Measurements from ENCODE around the gene GRK1.

GRK1 gene

GRCh38 chr13:113645329-113645728 lies 21.7 kb upstream of the GRK1 start:
- no peaks in the 10 kb centered on the region for H3K27me3 ChIP-seq
- peak overlapping the region in 1 of 11 experiments; percentile 67; a peak in 1 of 22 replicates for H3K27ac ChIP-seq
- no peak overlapping the region for H3K9ac ChIP-seq
- H3K4me3 ChIP-seq = no peak overlapping the region
- peak overlapping the region in 8 of 11 experiments; percentile 10 to 68 (median 64); a peak in 13 of 22 replicates for H3K4me2 ChIP-seq
- H3K36me3 ChIP-seq = peaks cover 19 to 34% (median 23%) of the 10 kb centered on the region in 11 experiments
- peaks cover 17 to 69% (median 62%) of the 10 kb centered on the region in 10 experiments for H3K4me1 ChIP-seq
- TF ChIP-seq Cebpa-rat (IDR thresholded peaks at IDR 0.05) = no peak
- H3K9me3 ChIP-seq (replicated peaks in 1 of 11) = peaks cover 0 to 16% (median 10%) of the 10 kb centered on the region in 11 experiments; a peak in 13 of 22 replicates
- H4K20me1 ChIP-seq = peaks cover 0 to 10% (median 0%) of the 10 kb centered on the region in 11 experiments; a peak in 2 of 22 replicates

- Histone ChIP-seq H3K4me2 (peak overlapping the region in 9 of 11 experiments; percentile 26 to 68 (median 62); a peak in 18 of 22 replicates), H3K4me1 (peaks cover 17 to 77% (median 63%) of the 10 kb centered on the region in 10 experiments), H3K9me3 (replicated peaks in 1 of 11) (peaks cover 0 to 15% (median 9%) of the 10 kb centered on the region in 11 experiments; a peak in 12 of 22 replicates), H3K36me3 (peaks cover 13 to 25% (median 14%) of the 10 kb centered on the region in 11 experiments; a peak in 21 of 22 replicates), H3K27me3 (no peaks in the 10 kb centered on the region), H3K9ac (no peak overlapping the region), H3K4me3 (no peak overlapping the region), H3K27ac (no peak overlapping the region), H4K20me1 (peaks cover 0 to 9% (median 0%) of the 10 kb centered on the region in 11 experiments; a peak in 4 of 22 replicates)
- no peak for TF ChIP-seq Cebpa-rat (IDR thresholded peaks at IDR 0.05)
These were observed 20.6 kb upstream of the GRK1 start for GRCh38 chr13:113646376-113646775.

GRCh38 chr13:113646921-113647340 lies 20.1 kb upstream of the GRK1 start:
- Histone ChIP-seq H3K4me2 (peak overlapping the region; percentile 26 to 71 (median 62)), H3K4me3 (no peak overlapping the region), H3K4me1 (peaks cover 17 to 80% (median 64%) of the 10 kb centered on the region in 10 experiments), H3K36me3 (peaks cover 7 to 20% (median 9%) of the 10 kb centered on the region in 11 experiments; a peak in 21 of 22 replicates), H4K20me1 (peaks cover 0 to 9% (median 0%) of the 10 kb centered on the region in 11 experiments; a peak in 6 of 22 replicates), H3K9me3 (replicated peaks in 1 of 11) (peaks cover 0 to 11% (median 6%) of the 10 kb centered on the region in 11 experiments; a peak in 11 of 22 replicates), H3K9ac (no peak overlapping the region), H3K27ac (peak overlapping the region in 3 of 11 experiments; percentile 10 to 26 (median 19); a peak in 2 of 22 replicates), H3K27me3 (no peaks in the 10 kb centered on the region)
- TF ChIP-seq Cebpa-rat (IDR thresholded peaks at IDR 0.05) = no peak

- Histone ChIP-seq H3K27ac (peak overlapping the region in 3 of 11 experiments; percentile 10 to 26 (median 19); a peak in 2 of 22 replicates), H3K4me3 (no peak overlapping the region), H4K20me1 (peaks cover 0 to 15% (median 0%) of the 10 kb centered on the region in 11 experiments; a peak in 6 of 22 replicates), H3K9ac (no peak overlapping the region), H3K27me3 (no peaks in the 10 kb centered on the region), H3K9me3 (replicated peaks in 1 of 11) (peaks cover 0 to 4% (median 0%) of the 10 kb centered on the region in 11 experiments; a peak in 6 of 22 replicates), H3K4me1 (peaks cover 17 to 80% (median 65%) of the 10 kb centered on the region in 10 experiments), H3K36me3 (peaks cover under 1 to 13% (median 2%) of the 10 kb centered on the region in 11 experiments; a peak in 9 of 22 replicates), H3K4me2 (peak overlapping the region; percentile 26 to 71 (median 62))
- TF ChIP-seq Cebpa-rat (IDR thresholded peaks at IDR 0.05) = no peak
These were observed 19.4 kb upstream of the GRK1 start for GRCh38 chr13:113647351-113648215.

- TF ChIP-seq Cebpa-rat (IDR thresholded peaks at IDR 0.05) = no peak
- no peak overlapping the region; a peak in 2 of 22 replicates for H3K4me2 ChIP-seq
- H3K9me3 ChIP-seq (replicated peaks in 1 of 11) = no peaks in the 10 kb centered on the region
- peaks cover 0 to 10% (median 0%) of the 10 kb centered on the region in 11 experiments; a peak in 3 of 22 replicates for H3K36me3 ChIP-seq
- H4K20me1 ChIP-seq = peaks cover 0 to 21% (median under 1%) of the 10 kb centered on the region in 11 experiments; a peak in 10 of 22 replicates
- H3K9ac ChIP-seq = no peak overlapping the region
- H3K4me1 ChIP-seq = peaks cover 17 to 80% (median 65%) of the 10 kb centered on the region in 10 experiments
- H3K4me3 ChIP-seq = no peak overlapping the region
- H3K27me3 ChIP-seq = no peaks in the 10 kb centered on the region; a peak in 2 of 22 replicates
- no peak overlapping the region for H3K27ac ChIP-seq
These were observed 18.8 kb upstream of the GRK1 start for GRCh38 chr13:113648216-113648610.

- Histone ChIP-seq H3K27me3 (peaks cover 0 to 10% (median 0%) of the 10 kb centered on the region in 11 experiments; a peak in 6 of 22 replicates), H3K4me1 (peaks cover 17 to 80% (median 65%) of the 10 kb centered on the region in 10 experiments), H4K20me1 (peaks cover 0 to 31% (median 5%) of the 10 kb centered on the region in 11 experiments; a peak in 10 of 22 replicates), H3K9ac (no peak overlapping the region), H3K36me3 (peaks cover 0 to 10% (median 0%) of the 10 kb centered on the region in 11 experiments; a peak in 3 of 22 replicates), H3K4me3 (no peak overlapping the region), H3K27ac (no peak overlapping the region), H3K9me3 (replicated peaks in 1 of 11) (no peaks in the 10 kb centered on the region), H3K4me2 (no peak overlapping the region)
- TF ChIP-seq Cebpa-rat (IDR thresholded peaks at IDR 0.05) = no peak
These were observed 17.8 kb upstream of the GRK1 start for GRCh38 chr13:113649212-113649611.

- Histone ChIP-seq H3K9ac (no peak overlapping the region), H3K4me1 (peaks cover 17 to 80% (median 63%) of the 10 kb centered on the region in 10 experiments), H3K27me3 (peaks cover 0 to 10% (median 0%) of the 10 kb centered on the region in 11 experiments; a peak in 7 of 22 replicates), H3K4me3 (no peak overlapping the region), H3K27ac (no peak overlapping the region), H3K36me3 (peaks cover 0 to 1% (median 0%) of the 10 kb centered on the region in 11 experiments; a peak in 1 of 22 replicates), H3K9me3 (replicated peaks in 1 of 11) (no peaks in the 10 kb centered on the region), H3K4me2 (no peak overlapping the region), H4K20me1 (peaks cover 0 to 42% (median 5%) of the 10 kb centered on the region in 11 experiments; a peak in 11 of 22 replicates)
- no peak for TF ChIP-seq Cebpa-rat (IDR thresholded peaks at IDR 0.05)
These were observed 16.7 kb upstream of the GRK1 start for GRCh38 chr13:113650275-113650674.

GRCh38 chr13:113650731-113651148 lies 16.3 kb upstream of the GRK1 start:
- no peak overlapping the region for H3K4me3 ChIP-seq
- no peak for TF ChIP-seq Cebpa-rat (IDR thresholded peaks at IDR 0.05)
- H3K27ac ChIP-seq = no peak overlapping the region
- peaks cover 0 to 46% (median 7%) of the 10 kb centered on the region in 11 experiments; a peak in 12 of 22 replicates for H4K20me1 ChIP-seq
- H3K36me3 ChIP-seq = no peaks in the 10 kb centered on the region; a peak in 1 of 22 replicates
- H3K4me2 ChIP-seq = no peak overlapping the region
- peaks cover 0 to 15% (median 0%) of the 10 kb centered on the region in 11 experiments; a peak in 9 of 22 replicates for H3K27me3 ChIP-seq
- H3K4me1 ChIP-seq = peaks cover 17 to 80% (median 63%) of the 10 kb centered on the region in 10 experiments
- no peak overlapping the region for H3K9ac ChIP-seq
- no peaks in the 10 kb centered on the region for H3K9me3 ChIP-seq (replicated peaks in 1 of 11)
